ENCODE data around the gene ALOXE3.

The ALOXE3 gene

GRCh38 chr17:8056232-8056975 is 61.9 kb downstream of the ALOXE3 start:
- peak in 18 of 56 donors; percentile 10 to 59 (median 30) for DNase-seq

- DNase-seq, result no peak
These were observed 62.5 kb downstream of the ALOXE3 start for GRCh38 chr17:8055851-8056231.

- no peak for DNase-seq
These were observed 64.7 kb downstream of the ALOXE3 start for GRCh38 chr17:8053600-8053999.

GRCh38 chr17:8052256-8053252 is 65.8 kb downstream of the ALOXE3 start:
- no peak for DNase-seq

- no peak for DNase-seq
These were observed 66.5 kb downstream of the ALOXE3 start for GRCh38 chr17:8051831-8052230.

GRCh38 chr17:8048736-8049135 is 69.6 kb downstream of the ALOXE3 start:
- DNase-seq, result no peak

- no peak for DNase-seq
These were observed 70.1 kb downstream of the ALOXE3 start for GRCh38 chr17:8048236-8048635.

- no peak for DNase-seq
These were observed 70.6 kb downstream of the ALOXE3 start for GRCh38 chr17:8047769-8048110.

GRCh38 chr17:8046929-8047768 is 71.2 kb downstream of the ALOXE3 start:
- no peak for DNase-seq

- no peak for DNase-seq
These were observed 71.9 kb downstream of the ALOXE3 start for GRCh38 chr17:8046306-8046928.
